Osteoblast (primary cell): ENCODE results near the gene KMT2A. TPM values are rescaled to one million over a fixed set of nuclear protein-coding genes. Genes with fewer than 3 reads are reported as not detected.

Experiments used
- DNase-seq: peaks from one replicate; pipeline ENCODE4 v3.0.0; 2011; ENCODE audit warnings: low spot score, mixed read lengths; ENCODE audit not compliant: insufficient read length; ENCODE audit errors: missing footprints
- H2AFZ ChIP-seq: 2 replicates; pipeline ENCODE4 v1.6.0; 2011; ENCODE audit warnings: mild to moderate bottlenecking, low read length
- H3K27ac ChIP-seq: 2 replicates; pipeline ENCODE4 v1.5.1; 2011; ENCODE audit warnings: mild to moderate bottlenecking, low read depth, low read length, moderate library complexity
- H3K27me3 ChIP-seq: 2 replicates; pipeline ENCODE4 v1.6.0; 2012; ENCODE audit warnings: mild to moderate bottlenecking, control low read depth, inconsistent platforms, low read length, moderate library complexity; ENCODE audit not compliant: insufficient read depth
- H3K36me3 ChIP-seq: 2 replicates; pipeline ENCODE4 v1.5.1; 2011; ENCODE audit warnings: mild to moderate bottlenecking, low read length, control low read depth, moderate library complexity; ENCODE audit not compliant: insufficient read depth
- H3K4me1 ChIP-seq: 2 replicates; pipeline ENCODE4 v1.5.1; 2011; ENCODE audit warnings: mild to moderate bottlenecking, low read length, control low read depth, moderate library complexity; ENCODE audit not compliant: insufficient read depth
- H3K4me2 ChIP-seq: 2 replicates; pipeline ENCODE4 v1.6.0; 2011; ENCODE audit warnings: mild to moderate bottlenecking, low read length; ENCODE audit not compliant: insufficient read depth
- H3K4me3 ChIP-seq: fragments of 200-600 bp; sonication (generic); 3 replicates; pipeline ENCODE4 v1.5.1; 2012; ENCODE audit warnings: mild to moderate bottlenecking, low read length, inconsistent platforms; ENCODE audit not compliant: insufficient read depth
- H3K79me2 ChIP-seq: 2 replicates; pipeline ENCODE4 v1.6.0; 2012; ENCODE audit warnings: mild to moderate bottlenecking, low read length, control low read depth, inconsistent platforms; ENCODE audit not compliant: insufficient read depth
- H3K9me3 ChIP-seq: 2 replicates; pipeline ENCODE4 v1.5.1; 2011; ENCODE audit warnings: low read depth, low read length, control low read depth
- H4K20me1 ChIP-seq: 2 replicates; pipeline ENCODE4 v1.6.0; 2012; ENCODE audit warnings: mild to moderate bottlenecking, low read length, control low read depth; ENCODE audit not compliant: insufficient read depth
- total RNA-seq: library from RNA; depleted of rRNA; stranded (reverse); fragments of >200 nt; gene quantifications from 2 replicates; pipeline ENCODE4 v1.2.3, GENCODE V29; 2012
- TF ChIP-seq, protein P1 (sequence below): IDR thresholded peaks from 2 replicates; pipeline ENCODE4 v1.5.1; 2011; ENCODE audit warnings: mild to moderate bottlenecking, low read depth, low read length, moderate library complexity; ENCODE audit errors: extremely low read depth

KMT2A gene
- total RNA-seq, 1 donor = 38.4 TPM

DNA sequence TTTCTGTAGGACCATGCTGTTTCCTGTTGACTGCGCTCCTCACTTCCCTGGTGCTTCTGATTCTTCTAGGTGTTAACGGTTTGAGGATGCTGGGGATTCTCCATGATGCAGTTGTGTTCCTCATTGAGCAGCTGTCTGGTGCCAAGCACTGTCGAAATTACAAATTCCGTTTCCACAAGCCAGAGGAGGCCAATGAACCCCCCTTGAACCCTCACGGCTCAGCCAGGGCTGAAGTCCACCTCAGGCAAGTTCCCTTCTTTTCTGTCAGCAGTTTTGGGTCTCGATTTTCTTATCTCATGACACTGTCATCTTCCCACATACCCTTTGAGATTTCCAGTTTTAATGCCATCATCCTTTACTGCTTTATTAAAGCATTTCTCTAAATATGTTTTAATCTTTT, 83.3 kb downstream of the KMT2A start:
- no peak for DNase-seq
- Histone ChIP-seq H4K20me1 (peaks cover 4% of the 10 kb centered on the region), H3K79me2 (no peaks in the 10 kb centered on the region), H3K4me1 (no peaks in the 10 kb centered on the region), H3K27ac (no peak overlapping the region), H3K9me3 (no peaks in the 10 kb centered on the region), H2AFZ (no peak overlapping the region), H3K27me3 (no peaks in the 10 kb centered on the region), H3K36me3 (peaks cover 71% of the 10 kb centered on the region), H3K4me2 (no peak overlapping the region), H3K4me3 (no peak overlapping the region)
- TF ChIP-seq, protein P1, sequence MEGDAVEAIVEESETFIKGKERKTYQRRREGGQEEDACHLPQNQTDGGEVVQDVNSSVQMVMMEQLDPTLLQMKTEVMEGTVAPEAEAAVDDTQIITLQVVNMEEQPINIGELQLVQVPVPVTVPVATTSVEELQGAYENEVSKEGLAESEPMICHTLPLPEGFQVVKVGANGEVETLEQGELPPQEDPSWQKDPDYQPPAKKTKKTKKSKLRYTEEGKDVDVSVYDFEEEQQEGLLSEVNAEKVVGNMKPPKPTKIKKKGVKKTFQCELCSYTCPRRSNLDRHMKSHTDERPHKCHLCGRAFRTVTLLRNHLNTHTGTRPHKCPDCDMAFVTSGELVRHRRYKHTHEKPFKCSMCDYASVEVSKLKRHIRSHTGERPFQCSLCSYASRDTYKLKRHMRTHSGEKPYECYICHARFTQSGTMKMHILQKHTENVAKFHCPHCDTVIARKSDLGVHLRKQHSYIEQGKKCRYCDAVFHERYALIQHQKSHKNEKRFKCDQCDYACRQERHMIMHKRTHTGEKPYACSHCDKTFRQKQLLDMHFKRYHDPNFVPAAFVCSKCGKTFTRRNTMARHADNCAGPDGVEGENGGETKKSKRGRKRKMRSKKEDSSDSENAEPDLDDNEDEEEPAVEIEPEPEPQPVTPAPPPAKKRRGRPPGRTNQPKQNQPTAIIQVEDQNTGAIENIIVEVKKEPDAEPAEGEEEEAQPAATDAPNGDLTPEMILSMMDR = no peak

DNA sequence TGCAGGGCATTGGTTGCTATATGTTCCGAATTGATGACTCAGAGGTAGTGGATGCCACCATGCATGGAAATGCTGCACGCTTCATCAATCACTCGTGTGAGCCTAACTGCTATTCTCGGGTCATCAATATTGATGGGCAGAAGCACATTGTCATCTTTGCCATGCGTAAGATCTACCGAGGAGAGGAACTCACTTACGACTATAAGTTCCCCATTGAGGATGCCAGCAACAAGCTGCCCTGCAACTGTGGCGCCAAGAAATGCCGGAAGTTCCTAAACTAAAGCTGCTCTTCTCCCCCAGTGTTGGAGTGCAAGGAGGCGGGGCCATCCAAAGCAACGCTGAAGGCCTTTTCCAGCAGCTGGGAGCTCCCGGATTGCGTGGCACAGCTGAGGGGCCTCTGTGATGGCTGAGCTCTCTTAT, 85.6 kb downstream of the KMT2A start:
- no peak overlapping the region for H3K4me3 ChIP-seq
- H3K27me3 ChIP-seq = no peaks in the 10 kb centered on the region
- TF ChIP-seq, protein P1 = no peak
- H3K4me1 ChIP-seq = no peaks in the 10 kb centered on the region
- DNase-seq = no peak
- no peaks in the 10 kb centered on the region for H3K79me2 ChIP-seq
- H2AFZ ChIP-seq = no peak overlapping the region
- H3K4me2 ChIP-seq = no peak overlapping the region
- H3K27ac ChIP-seq = no peak overlapping the region
- no peaks in the 10 kb centered on the region for H3K9me3 ChIP-seq
- H4K20me1 ChIP-seq = peaks cover 4% of the 10 kb centered on the region
- H3K36me3 ChIP-seq = peaks cover 70% of the 10 kb centered on the region

DNA sequence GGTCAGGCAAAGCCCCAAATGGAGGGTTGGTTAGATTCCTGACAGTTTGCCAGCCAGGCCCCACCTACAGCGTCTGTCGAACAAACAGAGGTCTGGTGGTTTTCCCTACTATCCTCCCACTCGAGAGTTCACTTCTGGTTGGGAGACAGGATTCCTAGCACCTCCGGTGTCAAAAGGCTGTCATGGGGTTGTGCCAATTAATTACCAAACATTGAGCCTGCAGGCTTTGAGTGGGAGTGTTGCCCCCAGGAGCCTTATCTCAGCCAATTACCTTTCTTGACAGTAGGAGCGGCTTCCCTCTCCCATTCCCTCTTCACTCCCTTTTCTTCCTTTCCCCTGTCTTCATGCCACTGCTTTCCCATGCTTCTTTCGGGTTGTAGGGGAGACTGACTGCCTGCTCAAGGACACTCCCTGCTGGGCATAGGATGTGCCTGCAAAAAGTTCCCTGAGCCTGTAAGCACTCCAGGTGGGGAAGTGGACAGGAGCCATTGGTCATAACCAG, 86.3 kb downstream of the KMT2A start:
- H3K4me2 ChIP-seq = no peak overlapping the region
- DNase-seq = peak; percentile 82
- no peaks in the 10 kb centered on the region for H3K27me3 ChIP-seq
- H3K4me1 ChIP-seq = no peaks in the 10 kb centered on the region
- TF ChIP-seq, protein P1 = peak; percentile 48
- H4K20me1 ChIP-seq = peaks cover 4% of the 10 kb centered on the region
- H3K4me3 ChIP-seq = no peak overlapping the region
- no peak overlapping the region for H2AFZ ChIP-seq
- no peak overlapping the region for H3K27ac ChIP-seq
- H3K36me3 ChIP-seq = peaks cover 66% of the 10 kb centered on the region
- no peaks in the 10 kb centered on the region for H3K9me3 ChIP-seq
- no peaks in the 10 kb centered on the region for H3K79me2 ChIP-seq

DNA sequence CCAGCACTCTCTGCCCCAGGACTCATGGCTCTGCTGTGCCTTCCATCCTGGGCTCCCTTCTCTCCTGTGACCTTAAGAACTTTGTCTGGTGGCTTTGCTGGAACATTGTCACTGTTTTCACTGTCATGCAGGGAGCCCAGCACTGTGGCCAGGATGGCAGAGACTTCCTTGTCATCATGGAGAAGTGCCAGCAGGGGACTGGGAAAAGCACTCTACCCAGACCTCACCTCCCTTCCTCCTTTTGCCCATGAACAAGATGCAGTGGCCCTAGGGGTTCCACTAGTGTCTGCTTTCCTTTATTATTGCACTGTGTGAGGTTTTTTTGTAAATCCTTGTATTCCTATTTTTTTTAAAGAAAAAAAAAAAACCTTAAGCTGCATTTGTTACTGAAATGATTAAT, 88.1 kb downstream of the KMT2A start:
- TF ChIP-seq, protein P1 = no peak
- no peaks in the 10 kb centered on the region for H3K4me1 ChIP-seq
- no peak overlapping the region for H2AFZ ChIP-seq
- peaks cover 4% of the 10 kb centered on the region for H4K20me1 ChIP-seq
- no peak overlapping the region for H3K4me2 ChIP-seq
- DNase-seq = no peak
- H3K9me3 ChIP-seq = no peaks in the 10 kb centered on the region
- no peaks in the 10 kb centered on the region for H3K79me2 ChIP-seq
- no peaks in the 10 kb centered on the region for H3K27me3 ChIP-seq
- H3K27ac ChIP-seq = no peak overlapping the region
- peaks cover 59% of the 10 kb centered on the region for H3K36me3 ChIP-seq
- H3K4me3 ChIP-seq = no peak overlapping the region
